Gastrocnemius medialis (tissue), 4 donors: Measurements from ENCODE around the gene GOLGA6B.
"Not testable (repeated sequence)": the region's sequence is repeated elsewhere in the genome, so short reads cannot be mapped to it uniquely, and the experiment has no call there.

Experiments
- CTCF ChIP-seq, 5 experiments: fragments of 450-650 bp in 3 of 5; fragments of 200-600 bp in 2 of 5; sonication (generic) in 2 of 5; IDR thresholded peaks in 4 of 5; conservative IDR thresholded peaks in 1 of 5; 1 replicate in 4 of 5; 2 replicates in 1 of 5; pipeline ENCODE4 v1.5.1; 2016 to 2019; ENCODE audit warnings: antibody characterized with exemption in 5 of 5, mild to moderate bottlenecking in 3 of 5, moderate library complexity in 3 of 5
- POLR2A ChIP-seq, 2 donors: fragments of 450-650 bp; IDR thresholded peaks; one replicate each; pipeline ENCODE4 v1.6.1; 2017; ENCODE audit warnings: antibody characterized with exemption in 2 of 2, mild to moderate bottlenecking in 2 of 2, moderate library complexity in 2 of 2

DNA sequence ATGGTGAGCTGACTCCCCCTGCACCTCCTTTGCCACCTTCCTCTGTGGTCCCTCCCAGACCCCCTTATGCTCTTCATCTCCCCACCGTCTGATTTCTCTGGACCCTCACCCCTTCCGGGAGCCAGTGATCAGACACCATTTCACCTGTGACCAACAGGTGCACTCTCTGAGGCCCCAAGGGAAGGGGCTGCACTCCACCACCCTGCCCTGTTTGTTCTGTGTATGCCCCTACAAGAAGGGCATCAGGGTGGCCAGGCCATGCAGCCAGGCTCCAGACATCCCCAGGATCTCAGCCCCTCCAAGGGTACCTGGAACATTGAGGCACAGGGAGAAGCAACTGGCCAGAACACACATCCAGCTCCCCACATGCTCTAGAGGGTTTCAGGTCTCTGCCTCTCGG lies 42.2 kb upstream of the GOLGA6B start:
- not testable (repeated sequence) for TF ChIP-seq CTCF (IDR thresholded peaks at IDR 0.05 in 4 of 5, conservative IDR thresholded peaks at IDR 0.05 in 1 of 5); POLR2A (IDR thresholded peaks at IDR 0.05)
